ENCODE results near the gene ODAD3. TPM values are rescaled to one million over a fixed set of nuclear protein-coding genes. Genes with fewer than 3 reads are reported as not detected.

ODAD3 gene
- total and polyA plus RNA-seq, 2 of the 13 experiments (the other 11 are each of a cell fraction or from before 2014, with no cell fraction given) = 0.04 to 0.08 TPM

GRCh38 chr19:11479090-11479897 is 44.4 kb upstream of the ODAD3 start (continued):
- TF ChIP-seq TBL1XR1 (IDR thresholded peaks at IDR 0.05; ENCODE audit: borderline replicate concordance, low read length, partially characterized antibody) (no peak), ZNF451 (CRISPR knock-in tag; IDR thresholded peaks at IDR 0.05) (0 out of 2 replicates have a peak, but pooled peaks have one; percentile 47), ZBTB43 (CRISPR knock-in tag; conservative IDR thresholded peaks at IDR 0.05) (0 out of 2 replicates have a peak, but pooled peaks have one; percentile 55), FOXK1 (CRISPR knock-in tag; IDR thresholded peaks at IDR 0.05; ENCODE audit: borderline replicate concordance, low read depth) (peak; percentile 24; the same call in 1 of the 2 replicates), SRY (CRISPR knock-in tag; IDR thresholded peaks at IDR 0.05) (no peak), DRAP1 (CRISPR knock-in tag; IDR thresholded peaks at IDR 0.05) (no peak), MAZ (IDR thresholded peaks at IDR 0.05; ENCODE audit: borderline replicate concordance, low read depth, low read length) (peak; percentile 50; the same call in 1 of the 2 replicates), MAZ (CRISPR knock-in tag; IDR thresholded peaks at IDR 0.05; ENCODE audit: low read depth) (peak; percentile 54; the same call in 1 of the 2 replicates), ARID5B (CRISPR knock-in tag; IDR thresholded peaks at IDR 0.05) (0 out of 2 replicates have a peak, but pooled peaks have one; percentile 23), ZNF768 (CRISPR knock-in tag; IDR thresholded peaks at IDR 0.05) (peak; percentile 99), TOPORS (CRISPR knock-in tag; IDR thresholded peaks at IDR 0.05) (no peak), KLF16 (CRISPR knock-in tag; IDR thresholded peaks at IDR 0.05) (peak in 1 of 2 experiments; percentile 42; a peak in 1 of 4 replicates), MXD3 (CRISPR knock-in tag; IDR thresholded peaks at IDR 0.05) (0 out of 2 replicates have a peak, but pooled peaks have one; percentile 51), SNAI1 (CRISPR knock-in tag; IDR thresholded peaks at IDR 0.05; ENCODE audit: borderline replicate concordance) (no peak), TEAD3 (CRISPR knock-in tag; optimal IDR thresholded peaks at IDR 0.05; ENCODE audit: borderline replicate concordance) (no peak), ZFP82 (CRISPR knock-in tag; IDR thresholded peaks at IDR 0.05; ENCODE audit: borderline replicate concordance) (no peak), SOX13 (IDR thresholded peaks at IDR 0.05) (no peak), SOX13 (CRISPR knock-in tag; conservative IDR thresholded peaks at IDR 0.05 in 1 of 2, IDR thresholded peaks at IDR 0.05 in 1 of 2) (peak in 1 of 2 experiments; percentile 16; a peak in 1 of 4 replicates), HNRNPUL1 (IDR thresholded peaks at IDR 0.05; ENCODE audit: low read depth, low read length) (no peak), ATF5 (CRISPR knock-in tag; IDR thresholded peaks at IDR 0.05; ENCODE audit: low read depth) (no peak), MXI1 (IDR thresholded peaks at IDR 0.05; ENCODE audit: borderline replicate concordance, low read depth, low read length) (peak; percentile 75; the same call in 1 of the 3 replicates)
